Ishikawa (cell line): Measurements from ENCODE around the gene TSPEAR.

Experiments used
- CEBPB ChIP-seq: IDR thresholded peaks from 2 replicates; pipeline ENCODE4 v1.6.1; 2012
- CREB1 ChIP-seq: IDR thresholded peaks from 2 replicates; pipeline ENCODE4 v1.6.1; 2012; ENCODE audit warnings: low read depth

GRCh38 chr21:44552136-44552535 is 159.2 kb downstream of the TSPEAR start:
- TF ChIP-seq CREB1 (no peak), CEBPB (no peak)
